GM12872 (cell line): ENCODE results near the gene ZCCHC9.

Experiments
- CTCF ChIP-seq: IDR thresholded peaks from 3 replicates; pipeline ENCODE4 v1.5.1; 2011; ENCODE audit warnings: low read depth, mild to moderate bottlenecking, low read length, moderate library complexity; ENCODE audit not compliant: insufficient read depth

Gene ZCCHC9

GRCh38 chr5:81297531-81297930 lies 3.9 kb upstream of the ZCCHC9 start:
- TF ChIP-seq CTCF: no peak

DNA sequence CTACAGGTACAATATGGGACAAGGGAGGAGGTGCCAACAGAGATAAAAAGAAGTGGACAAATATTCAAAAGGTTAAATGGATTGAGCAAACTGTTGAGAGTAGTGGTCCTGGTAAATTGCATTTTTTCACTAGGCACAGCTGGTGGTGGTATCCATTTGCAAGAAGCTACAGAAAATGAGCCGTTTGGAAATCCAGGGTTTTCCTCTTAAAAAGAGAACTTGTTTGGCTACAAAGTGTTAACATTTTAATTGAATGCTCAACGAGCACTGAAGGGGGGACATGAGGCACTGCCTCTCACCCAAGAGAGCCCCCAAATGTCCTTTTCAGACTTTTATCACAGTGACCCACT lies 491 bp upstream of the ZCCHC9 start:
- TF ChIP-seq CTCF: no peak

- TF ChIP-seq CTCF: no peak
Observed at GRCh38 chr5:81302596-81302995, 1.2 kb downstream of the ZCCHC9 start.

GRCh38 chr5:81303563-81303962 lies 2.2 kb downstream of the ZCCHC9 start:
- TF ChIP-seq CTCF: no peak

DNA sequence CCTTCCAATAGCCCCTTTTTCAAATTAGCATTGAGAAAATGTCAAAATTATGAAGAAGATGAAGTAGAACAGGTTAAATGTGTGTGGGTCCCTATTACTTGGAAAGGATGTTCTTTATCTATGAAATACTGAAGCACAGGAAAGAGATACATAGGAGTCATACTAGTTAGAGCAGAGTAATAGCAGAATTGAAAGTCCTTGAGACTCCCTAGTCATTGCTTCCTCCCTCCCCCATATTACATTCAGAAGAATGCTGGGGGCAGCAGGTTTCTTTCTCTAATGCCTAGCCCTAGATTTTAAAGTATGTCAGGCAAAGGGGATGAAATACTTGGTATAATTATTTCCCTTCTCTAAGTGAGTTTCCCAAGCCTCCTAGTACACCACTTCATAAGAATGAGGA lies 4.4 kb downstream of the ZCCHC9 start:
- no peak for TF ChIP-seq CTCF

GRCh38 chr5:81308836-81309235 lies 7.4 kb downstream of the ZCCHC9 start:
- no peak for TF ChIP-seq CTCF

GRCh38 chr5:81310402-81311063 lies 9.1 kb downstream of the ZCCHC9 start:
- no peak for TF ChIP-seq CTCF
